Natural killer cell (primary cell): ENCODE data around the gene GTSE1. TPM values are rescaled to one million over a fixed set of nuclear protein-coding genes. Genes with fewer than 3 reads are reported as not detected.

Experiments used
- ATAC-seq, 3 donors: fragments of 150-1000 bp in 2 of 3; fragments of 200-7000 bp in 1 of 3; cut with Tn5 transposase; 1 replicate in 1 of 3; 2 replicates in 2 of 3; pipeline ENCODE4 v1.10.0; 2021; ENCODE audit warnings: mild to moderate bottlenecking in 2 of 3, moderate library complexity in 2 of 3
- DNase-seq, 2 donors: peaks; one replicate each; pipeline versions ENCODE4 v3.0.0 to v3.0.0-alpha.2; 2013 to 2021; ENCODE audit warnings: mixed read lengths in 1 of 2
- H3K27ac ChIP-seq: one replicate; pipeline ENCODE4 v1.5.1; 2013; ENCODE audit warnings: mild to moderate bottlenecking, low read length
- H3K27me3 ChIP-seq: one replicate; pipeline ENCODE4 v1.6.1; 2013; ENCODE audit warnings: low read length; ENCODE audit not compliant: control insufficient read depth, insufficient read depth
- H3K36me3 ChIP-seq: one replicate; pipeline ENCODE4 v1.6.1; 2013; ENCODE audit warnings: low read length; ENCODE audit not compliant: control insufficient read depth, insufficient read depth
- H3K4me1 ChIP-seq: one replicate; pipeline ENCODE4 v1.6.1; 2013; ENCODE audit warnings: low read length; ENCODE audit not compliant: control insufficient read depth, insufficient read depth
- H3K4me3 ChIP-seq: one replicate; pipeline ENCODE4 v1.5.1; 2013; ENCODE audit warnings: low read length
- H3K9me3 ChIP-seq: one replicate; pipeline ENCODE4 v1.6.1; 2013; ENCODE audit warnings: low read length; ENCODE audit not compliant: control insufficient read depth, insufficient read depth
- H3K27ac Mint-ChIP-seq, 2 donors: one replicate each; pipeline ENCODE4 v1.8.0; 2022; ENCODE audit warnings: mild to moderate bottlenecking in 2 of 2, mixed read lengths in 2 of 2, moderate library complexity in 1 of 2
- H3K27me3 Mint-ChIP-seq, 2 donors: one replicate each; pipeline ENCODE4 v1.8.0; 2022; ENCODE audit warnings: low read depth in 2 of 2, mixed read lengths in 2 of 2
- H3K36me3 Mint-ChIP-seq: one replicate; pipeline ENCODE4 v1.8.0; 2022; ENCODE audit warnings: mixed read lengths
- H3K4me1 Mint-ChIP-seq, 2 donors: one replicate each; pipeline ENCODE4 v1.8.0; 2022; ENCODE audit warnings: mixed read lengths in 2 of 2
- H3K4me3 Mint-ChIP-seq: one replicate; pipeline ENCODE4 v1.8.0; 2022; ENCODE audit warnings: mild to moderate bottlenecking, moderate library complexity, mixed read lengths
- H3K9me3 Mint-ChIP-seq, 2 donors: one replicate each; pipeline ENCODE4 v1.8.0; 2022; ENCODE audit warnings: mixed read lengths in 2 of 2
- CTCF ChIP-seq: fragments of 200-600 bp; IDR thresholded peaks from one replicate; pipeline ENCODE4 v1.8.0; 2022; ENCODE audit warnings: antibody characterized with exemption
- WGBS: methylation state at CpG from one replicate; pipeline ENCODE4 v1.1.7; 2013; ENCODE audit warnings: missing lambda C conversion rate; ENCODE audit not compliant: insufficient coverage; 5-methylcytosine and 5-hydroxymethylcytosine counted together
- intact Hi-C: fragments of 100-400 bp; cut with micrococcal nuclease; formaldehyde crosslinking; loops from one replicate; pipeline ENCODE4 v1.14.2; 2022
- total RNA-seq, 4 donors: library from RNA; stranded (reverse); fragments of 120-200 nt in 1 of 4; gene quantifications; one replicate each; pipeline versions ENCODE4 v1.2.3 to v1.2.4, GENCODE V29; 2013 to 2022

GTSE1 gene
- total RNA-seq, 3 donors from 2014 or later (not counting 1 experiment from before 2014, with no cell fraction given), result 2.7 to 4.0 (median 2.9) TPM

- Histone ChIP-seq H3K9me3 (no peaks in the 10 kb centered on the region), H3K27ac (no peak overlapping the region), H3K4me3 (no peak overlapping the region), H3K4me1 (peaks cover 71% of the 10 kb centered on the region), H3K27me3 (no peaks in the 10 kb centered on the region), H3K36me3 (peaks cover 2% of the 10 kb centered on the region)
- peak overlapping the region in 1 of 2 donors; percentile 51 for H3K27ac Mint-ChIP-seq
- peaks cover 0 to 5% of the 10 kb centered on the region in 2 donors for H3K9me3 Mint-ChIP-seq
- peak overlapping the region; percentile 9 for H3K4me3 Mint-ChIP-seq
- WGBS, result 71% methylated on average over 45 of the region's 45 CpGs
- ATAC-seq (no peak), DNase-seq (peak in 1 of 2 donors; percentile 65)
- TF ChIP-seq CTCF, result no peak
- no peaks in the 10 kb centered on the region for H3K36me3 Mint-ChIP-seq
- intact Hi-C loops, result loop anchor here (1.0 kb wide), 1 partner anchor 175 kb away; no protein-coding TSS in a partner anchor
- H3K4me1 Mint-ChIP-seq, result peaks cover 41 to 56% of the 10 kb centered on the region in 2 donors
- peaks cover 0 to 5% of the 10 kb centered on the region in 2 donors for H3K27me3 Mint-ChIP-seq
These were observed 70.4 kb downstream of the GTSE1 start for GRCh38 chr22:46366801-46367706.

GRCh38 chr22:46367707-46368191 lies 71.1 kb downstream of the GTSE1 start:
- H3K36me3 Mint-ChIP-seq, result no peaks in the 10 kb centered on the region
- intact Hi-C loops, result loop anchor here (1.0 kb wide), 1 partner anchor 175 kb away; no protein-coding TSS in a partner anchor
- Histone ChIP-seq H3K4me3 (no peak overlapping the region), H3K27me3 (no peaks in the 10 kb centered on the region), H3K4me1 (peaks cover 71% of the 10 kb centered on the region), H3K36me3 (peaks cover 2% of the 10 kb centered on the region), H3K27ac (no peak overlapping the region), H3K9me3 (no peaks in the 10 kb centered on the region)
- peak; percentile 76 to 89 for DNase-seq
- peak overlapping the region in 1 of 2 donors; percentile 51 for H3K27ac Mint-ChIP-seq
- peak overlapping the region; percentile 9 for H3K4me3 Mint-ChIP-seq
- TF ChIP-seq CTCF, result peak; percentile 91
- WGBS, result 30% methylated on average over 17 of the region's 19 CpGs
- peaks cover 0 to 5% of the 10 kb centered on the region in 2 donors for H3K27me3 Mint-ChIP-seq
- H3K4me1 Mint-ChIP-seq, result peaks cover 38 to 57% of the 10 kb centered on the region in 2 donors
- H3K9me3 Mint-ChIP-seq, result peaks cover 0 to 5% of the 10 kb centered on the region in 2 donors
- ATAC-seq, result peak; percentile 45 to 58 (median 47)

- Mint-ChIP-seq H3K4me1 (peaks cover 38 to 57% of the 10 kb centered on the region in 2 donors), H3K9me3 (peaks cover 0 to 5% of the 10 kb centered on the region in 2 donors), H3K4me3 (no peak overlapping the region), H3K27ac (peak overlapping the region in 1 of 2 donors; percentile 51), H3K27me3 (peaks cover 0 to 5% of the 10 kb centered on the region in 2 donors), H3K36me3 (no peaks in the 10 kb centered on the region)
- Histone ChIP-seq H3K27me3 (no peaks in the 10 kb centered on the region), H3K27ac (no peak overlapping the region), H3K36me3 (peaks cover 2% of the 10 kb centered on the region), H3K4me1 (peaks cover 73% of the 10 kb centered on the region), H3K4me3 (no peak overlapping the region), H3K9me3 (no peaks in the 10 kb centered on the region)
- DNase-seq, result no peak
- no peak for TF ChIP-seq CTCF
- intact Hi-C loops, result no loop called here
- no peak for ATAC-seq
- WGBS, result 85% methylated on average over 12 of the region's 12 CpGs
These were observed 71.8 kb downstream of the GTSE1 start for GRCh38 chr22:46368422-46368821.
